AML-193 (cell line): ENCODE measurements around the gene DHX16.
A peak's percentile ranks its signal among the peaks of the same experiment; 100 is the strongest.

Experiments
- DNase-seq, 2 experiments: peaks; one replicate each; lab custom pipeline; 2025; lab: John Stamatoyannopoulos, UW

The DHX16 gene

DNA sequence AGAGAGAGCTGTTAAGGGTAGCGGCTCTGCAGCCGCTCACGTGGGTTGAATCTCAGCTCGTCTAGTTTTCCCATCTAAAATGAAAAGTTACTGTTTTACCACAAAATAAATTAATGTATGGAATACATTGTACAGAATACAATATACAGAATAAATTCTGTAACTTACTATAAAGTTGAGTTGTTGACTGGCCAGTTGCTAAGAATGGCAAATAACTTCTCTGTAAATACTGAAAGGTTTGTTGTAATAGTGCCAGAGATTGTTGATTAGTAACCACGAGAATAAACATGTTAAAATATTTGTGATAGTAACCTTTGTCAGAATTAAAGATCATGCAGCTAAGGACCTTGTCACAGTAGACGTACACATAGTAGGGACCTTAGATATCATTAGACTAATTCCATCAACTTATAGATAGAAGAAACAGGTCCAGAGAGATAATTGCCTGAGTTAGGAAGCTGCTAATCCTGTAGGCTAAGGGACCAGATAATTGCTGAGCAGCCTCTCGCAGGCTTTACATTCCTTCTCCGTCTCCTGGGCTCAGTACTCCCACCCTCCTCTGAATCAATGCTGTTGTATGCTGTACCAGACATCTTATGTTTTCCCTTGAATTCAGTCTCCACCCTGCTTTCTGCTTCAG, 18.5 kb upstream of the DHX16 start:
- no peak for DNase-seq

DNA sequence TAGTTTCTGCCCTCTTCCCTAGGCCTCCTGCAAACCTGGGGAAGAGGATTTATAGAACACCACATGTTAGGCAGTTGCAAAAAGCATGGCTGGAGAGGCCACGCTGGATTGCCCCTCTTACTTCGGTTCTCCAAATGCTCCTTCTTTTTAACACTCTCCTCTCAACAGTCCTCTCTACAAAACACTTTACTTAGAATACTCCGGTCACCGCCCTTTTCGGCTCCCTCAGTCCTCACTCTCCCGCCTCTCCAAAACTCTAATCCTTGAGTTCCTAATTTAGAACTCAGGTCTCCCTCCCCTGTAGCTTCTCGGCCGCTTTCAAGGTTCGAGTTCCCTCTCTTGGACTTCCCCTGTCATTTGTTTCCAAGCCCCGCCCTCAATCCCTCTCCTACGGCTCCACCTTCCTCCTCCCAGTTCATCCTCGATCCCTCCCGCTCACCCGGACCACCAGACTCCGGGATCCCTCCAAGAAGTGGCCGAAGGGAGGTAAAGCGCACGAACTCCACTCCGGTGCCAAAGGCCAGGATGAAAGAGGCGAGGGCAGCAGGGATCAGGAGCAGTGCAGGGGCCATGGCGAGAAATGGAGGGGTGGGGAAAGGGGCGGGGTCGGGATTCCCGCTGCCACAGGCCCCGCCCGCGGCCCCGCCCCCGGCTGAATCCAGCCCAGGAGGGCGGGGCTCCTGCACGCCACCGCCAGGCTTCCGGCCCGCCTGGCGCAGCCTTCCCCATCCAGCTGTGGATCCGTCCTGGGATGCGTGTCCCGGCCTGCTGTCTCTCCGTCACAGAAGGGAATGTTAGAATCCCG, 17.8 kb upstream of the DHX16 start, which contains the start of gene NRM:
Gene NRM, minus strand, starts transcription at position 582 of the 805 bp plus-strand sequence. Its CDS starts 10 bp downstream, at position 572.
- DNase-seq, result peak; percentile 83 to 86

DNA sequence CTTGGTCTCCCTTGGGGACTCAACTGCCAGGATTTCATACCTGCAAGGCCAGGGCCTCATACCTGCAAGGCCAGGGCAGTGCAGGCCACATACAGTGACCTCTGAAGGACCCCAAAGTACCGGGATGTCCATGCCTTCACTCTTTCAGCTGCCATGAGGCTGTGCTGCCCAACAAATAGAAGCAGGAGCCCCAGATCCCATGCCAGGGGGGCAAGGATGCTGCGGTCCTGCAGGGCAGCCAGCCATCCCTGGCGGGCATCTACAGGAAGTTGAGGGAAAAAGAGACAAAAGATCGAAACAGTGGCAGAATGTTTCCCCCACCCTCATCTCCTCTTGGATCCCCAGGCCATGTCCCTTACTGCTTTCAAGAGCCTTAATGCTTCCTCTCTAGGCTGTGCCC, 17.2 kb upstream of the DHX16 start:
- DNase-seq, result no peak

- DNase-seq, result no peak
Observed at GRCh38 chr6:30689022-30689865, 16.4 kb upstream of the DHX16 start.

DNA sequence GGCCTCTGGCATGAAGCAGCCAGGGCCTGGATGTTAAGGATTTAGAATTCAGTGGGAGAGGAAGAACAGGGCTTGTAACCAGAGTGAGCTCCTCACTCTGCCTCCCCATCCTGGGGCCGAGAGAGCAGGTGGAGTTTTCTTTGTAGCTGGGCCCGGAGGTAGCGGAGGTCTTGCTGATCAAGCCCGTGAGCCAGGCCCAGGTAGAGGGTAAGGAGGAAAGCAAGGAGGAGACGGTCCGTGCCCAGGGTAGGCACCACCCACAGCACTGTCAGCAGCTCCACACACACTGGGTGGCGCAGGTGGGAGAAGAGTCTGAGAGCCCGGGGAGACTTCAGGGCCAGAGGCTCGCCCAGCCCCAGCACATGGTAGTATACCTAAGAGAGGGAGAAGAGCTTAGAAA, 15.8 kb upstream of the DHX16 start:
- DNase-seq, result no peak

DNA sequence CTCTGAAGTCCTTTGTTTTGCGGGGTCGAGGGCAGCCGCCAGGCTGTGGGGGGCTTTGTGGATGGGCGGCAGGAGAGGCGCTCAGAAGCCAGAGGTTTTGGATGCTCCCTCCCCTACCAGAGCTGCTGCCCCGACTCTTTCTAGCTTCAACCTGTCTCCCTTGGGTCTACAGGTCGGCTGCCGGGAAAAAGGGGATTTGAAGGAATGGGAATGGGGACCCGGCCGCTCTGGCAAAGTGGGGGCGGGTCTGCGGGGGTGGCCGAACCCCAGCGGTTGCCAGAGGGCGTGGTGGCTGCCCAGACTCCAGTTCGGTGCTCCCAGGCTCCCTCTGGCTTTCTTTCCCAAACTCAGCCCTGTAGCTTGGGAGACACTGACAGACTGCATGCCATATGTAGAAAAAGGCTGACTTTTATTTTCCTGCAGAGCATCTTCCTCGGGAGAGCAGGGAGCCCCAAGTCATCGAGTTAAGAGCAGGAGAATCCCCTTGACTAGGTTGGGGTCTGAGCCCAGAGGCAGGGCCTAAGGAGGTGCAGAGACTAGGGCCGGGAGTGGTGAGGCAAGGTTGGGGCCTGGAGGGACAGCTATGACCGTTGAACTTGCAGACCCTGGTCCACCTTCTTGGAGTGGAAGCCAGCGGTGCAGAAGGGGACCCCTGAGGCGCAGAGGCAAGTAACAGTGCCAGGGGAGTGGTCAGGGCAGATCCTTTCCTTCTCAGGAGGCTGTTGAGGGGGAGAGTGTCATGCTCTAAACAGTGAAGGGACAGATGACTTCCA, 15.0 kb upstream of the DHX16 start:
- no peak for DNase-seq

GRCh38 chr6:30686908-30687658, 14.3 kb upstream of the DHX16 start:
- DNase-seq, result peak; percentile 75 to 89

- peak in 1 of 2 experiments; percentile 53 for DNase-seq
Observed at GRCh38 chr6:30686009-30686907, 13.5 kb upstream of the DHX16 start, which contains the start of gene PPP1R18. Gene PPP1R18, minus strand, starts transcription at chr6:30686645. Its CDS starts 627 bp downstream, at chr6:30686018.

GRCh38 chr6:30685157-30686008, 12.6 kb upstream of the DHX16 start:
- DNase-seq, result peak; percentile 55

DNA sequence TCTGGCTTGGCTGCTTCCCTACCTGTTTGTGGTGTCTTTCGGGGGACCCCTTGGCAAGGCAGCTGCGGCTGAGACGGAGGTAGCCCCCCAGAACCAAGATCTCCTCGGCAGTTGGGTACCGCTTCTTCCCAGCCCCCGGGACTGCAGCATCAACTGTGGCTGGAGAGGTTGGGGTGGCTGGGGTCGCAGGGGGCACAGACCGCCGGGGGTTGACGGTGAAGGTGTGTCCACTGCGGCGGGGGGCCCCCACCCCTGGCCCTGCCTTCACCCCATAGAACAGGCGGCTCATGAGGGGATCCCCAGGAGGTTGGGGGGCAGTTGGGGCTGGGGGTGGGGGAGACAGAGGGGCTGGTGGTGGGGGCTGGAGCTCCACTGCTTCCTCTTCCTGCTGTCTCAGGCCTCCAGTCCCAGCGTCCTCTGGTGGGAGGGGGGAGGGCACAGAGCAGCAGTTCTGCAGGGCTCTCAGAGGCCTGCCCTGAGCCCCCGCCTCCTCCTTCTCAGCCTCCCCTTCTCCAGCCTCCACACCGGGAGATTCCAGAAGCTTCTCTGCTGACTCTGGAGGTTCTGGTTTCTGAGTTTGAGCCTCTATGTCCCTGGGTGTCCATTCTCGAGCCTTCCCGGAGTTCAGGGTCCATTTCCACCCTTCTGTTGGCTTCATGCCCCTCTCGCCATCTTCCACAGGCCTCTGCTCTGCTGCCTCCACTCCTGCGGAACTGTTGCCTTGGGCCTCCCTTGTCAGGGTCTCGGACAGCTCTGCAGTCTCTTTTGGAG, 11.8 kb upstream of the DHX16 start:
- peak; percentile 66 to 81 for DNase-seq

DNA sequence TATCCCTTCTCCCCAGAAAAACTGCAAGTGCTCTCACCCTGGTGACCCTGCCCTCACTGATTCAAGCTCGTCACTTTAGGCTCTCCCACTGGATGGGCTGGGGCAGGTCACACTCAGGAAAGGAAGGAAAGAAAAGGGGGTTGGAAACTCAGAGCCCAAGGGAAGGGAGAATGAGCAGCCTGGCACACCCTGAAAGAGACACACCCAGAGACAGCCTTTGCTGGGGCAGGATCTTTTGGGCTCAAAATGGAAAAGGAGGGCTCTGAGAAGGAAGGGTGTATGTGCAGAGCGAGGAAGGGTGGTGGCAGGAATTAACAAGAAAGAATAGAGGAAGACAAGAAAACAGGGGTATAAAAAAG, 11.2 kb upstream of the DHX16 start:
- no peak for DNase-seq

DNA sequence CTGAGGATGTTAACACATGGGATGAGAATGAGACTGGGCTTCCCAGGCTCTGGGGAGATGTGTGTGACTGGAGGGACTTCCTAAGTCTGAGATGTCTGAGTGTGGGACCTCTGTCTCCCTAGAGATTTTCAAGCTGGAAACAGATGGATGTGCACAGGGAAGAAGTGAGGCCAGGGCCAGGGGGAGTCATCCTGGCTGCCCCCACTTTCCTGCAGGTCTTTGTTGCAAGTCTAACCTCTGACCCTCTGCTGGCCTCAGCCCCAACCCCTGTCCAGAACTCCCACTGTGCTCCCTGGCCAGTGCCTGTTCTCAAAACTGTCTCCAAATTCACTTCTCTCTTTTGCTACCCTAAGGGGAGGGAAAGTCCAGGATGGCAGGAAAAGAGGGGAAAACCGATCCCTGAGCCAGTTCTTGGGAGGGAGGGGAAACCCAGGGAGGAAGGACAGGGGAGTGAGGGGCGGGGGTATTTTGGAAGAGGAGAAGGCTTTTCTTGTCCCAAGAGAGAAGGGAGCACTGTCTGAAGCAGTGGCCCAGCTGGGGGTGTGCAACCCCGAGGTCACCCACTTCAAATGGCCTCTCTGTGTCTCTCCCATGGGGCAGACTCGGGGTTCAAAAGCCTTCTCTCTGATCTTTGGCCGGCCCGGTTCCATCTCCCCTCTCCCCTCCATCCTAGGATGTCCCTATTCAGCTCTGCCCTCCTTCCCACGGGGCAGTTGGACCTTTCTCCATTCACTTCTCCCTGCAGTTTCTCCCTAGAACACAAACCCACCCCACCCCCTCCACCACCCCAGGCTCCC, 10.6 kb upstream of the DHX16 start:
- DNase-seq, result no peak

DNA sequence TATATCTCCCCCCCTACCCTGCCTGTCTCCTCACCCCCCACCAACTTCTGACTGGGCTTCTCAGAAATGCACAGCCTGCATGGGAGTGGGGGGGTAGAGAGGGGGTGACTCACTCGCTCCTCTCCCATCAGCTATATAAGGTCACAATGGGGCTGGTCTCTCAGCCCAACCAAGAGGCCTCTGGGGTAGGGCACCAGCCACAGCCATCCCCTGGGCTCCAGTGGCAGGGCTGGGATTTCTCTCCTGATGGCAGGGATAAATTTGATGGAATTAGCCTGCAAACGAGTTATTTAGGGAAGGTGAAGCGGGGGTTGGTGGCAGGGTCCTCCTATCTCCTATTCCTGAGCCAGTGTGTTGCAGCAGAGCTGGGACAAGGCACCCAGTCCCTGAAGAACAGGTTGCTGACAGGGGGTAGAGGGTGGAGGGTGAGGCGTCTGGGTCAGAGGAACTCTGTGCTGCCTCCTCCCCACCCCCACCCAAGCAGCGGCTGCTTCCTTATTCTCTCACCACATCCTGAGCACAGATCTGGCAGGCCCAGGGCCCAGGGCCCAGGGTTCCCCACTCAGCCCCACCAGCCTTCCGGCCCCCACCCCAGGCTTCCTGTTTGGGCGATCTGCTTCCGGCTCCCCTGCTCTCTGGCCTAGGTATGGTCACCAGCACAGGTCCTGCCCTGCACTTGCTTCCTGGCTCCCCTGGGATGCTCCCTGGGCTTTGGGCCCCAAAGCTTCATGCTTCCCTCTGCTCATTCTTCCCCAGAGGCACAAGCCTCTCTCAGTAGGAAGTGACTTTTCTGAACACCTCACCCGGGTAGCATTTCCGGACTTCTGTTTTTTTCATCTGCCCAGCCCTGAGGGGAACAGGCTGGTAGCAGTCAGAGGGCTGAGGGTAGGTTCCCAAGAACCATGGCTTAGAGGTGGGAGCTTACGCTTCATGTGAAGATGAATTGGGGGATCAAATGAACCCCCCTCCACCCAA, 9.6 kb upstream of the DHX16 start:
- peak; percentile 99 for DNase-seq

GRCh38 chr6:30681766-30682142, 8.9 kb upstream of the DHX16 start:
- DNase-seq, result no peak

GRCh38 chr6:30679765-30680535, 7.1 kb upstream of the DHX16 start:
- DNase-seq, result no peak
